Lung (tissue), 12 donors: Measurements from ENCODE around the gene PRKAR1A. TPM values are rescaled to one million over a fixed set of nuclear protein-coding genes. Genes with fewer than 3 reads are reported as not detected.
A peak's percentile ranks its signal among the peaks of the same experiment; 100 is the strongest.

ENCODE experiments used
- ATAC-seq: fragments of 200-7000 bp; cut with Tn5 transposase; one replicate; pipeline ENCODE4 v1.9.1; 2020; ENCODE audit warnings: moderate number of reproducible peaks; ENCODE audit not compliant: insufficient read depth, low FRiP score
- DNase-seq, 3 donors: peaks; one replicate each; pipeline ENCODE4 v3.0.0-alpha.2; 2013 to 2017
- H3K27ac ChIP-seq, 2 donors: one replicate each; pipeline ENCODE4 v1.5.1; 2013; ENCODE audit warnings: mild to moderate bottlenecking in 2 of 2, moderate library complexity in 2 of 2, control low read depth in 1 of 2, inconsistent platforms in 1 of 2, low read depth in 1 of 2, low read length in 1 of 2
- H3K27me3 ChIP-seq, 3 donors: one replicate each; pipeline ENCODE4 v1.5.1; 2013; ENCODE audit warnings: low read length in 2 of 3; ENCODE audit not compliant: control insufficient read depth in 3 of 3, insufficient read depth in 3 of 3
- H3K36me3 ChIP-seq, 4 donors: one replicate each; pipeline ENCODE4 v1.5.1; 2013; ENCODE audit warnings: low read length in 4 of 4, mild to moderate bottlenecking in 1 of 4, moderate library complexity in 1 of 4; ENCODE audit not compliant: control insufficient read depth in 4 of 4, insufficient read depth in 4 of 4
- H3K4me1 ChIP-seq, 5 donors: one replicate each; pipeline ENCODE4 v1.5.1; 2013; ENCODE audit warnings: low read length in 5 of 5, mild to moderate bottlenecking in 2 of 5, moderate library complexity in 1 of 5; ENCODE audit not compliant: control insufficient read depth in 5 of 5, insufficient read depth in 5 of 5
- H3K4me3 ChIP-seq: one replicate; pipeline ENCODE4 v1.5.1; 2013; ENCODE audit warnings: mild to moderate bottlenecking, control low read depth, moderate library complexity
- H3K9ac ChIP-seq, 2 donors: one replicate each; pipeline ENCODE4 v1.5.1; 2013; ENCODE audit warnings: low read length in 2 of 2, control low read depth in 1 of 2; ENCODE audit not compliant: insufficient read depth in 1 of 2
- H3K9me3 ChIP-seq, 4 donors: one replicate each; pipeline ENCODE4 v1.5.1; 2013; ENCODE audit warnings: low read length in 3 of 4, mild to moderate bottlenecking in 1 of 4, moderate library complexity in 1 of 4; ENCODE audit not compliant: control insufficient read depth in 4 of 4, insufficient read depth in 3 of 4
- WGBS, 2 donors: extraction: QIAGEN DNeasy Blood & Tissue Kit; methylation state at CpG; one replicate each; pipeline ENCODE4 v1.1.7; 2013; 5-methylcytosine and 5-hydroxymethylcytosine counted together
- polyA plus RNA-seq, 2 donors: library from polyadenylated mRNA; stranded (reverse); fragments of 200-250 nt; gene quantifications; one replicate each; pipeline ENCODE4 v1.2.1, GENCODE V29; 2013
- total RNA-seq, 2 donors: library from RNA; depleted of rRNA in 1 of 2; stranded (reverse); fragments of >200 nt in 1 of 2; gene quantifications; one replicate each; pipeline ENCODE4 v1.2.1, GENCODE V29; 2014 to 2021
- TF ChIP-seq, protein P1 (sequence below): IDR thresholded peaks from 2 replicates; pipeline ENCODE4 v1.5.1; 2012; ENCODE audit warnings: mild to moderate bottlenecking; ENCODE audit errors: control extremely low read depth, extremely low read depth
- donor health status: control.
- donor health status: control.
- donor health status: Bipolar disorder and iron deficiency.
- donor health status: healthy.
- donor health status: DM: yes; HTN: yes; CAD: no.

The PRKAR1A gene
- total and polyA plus RNA-seq, 4 donors = 74.0 to 422 (median 265) TPM

DNA sequence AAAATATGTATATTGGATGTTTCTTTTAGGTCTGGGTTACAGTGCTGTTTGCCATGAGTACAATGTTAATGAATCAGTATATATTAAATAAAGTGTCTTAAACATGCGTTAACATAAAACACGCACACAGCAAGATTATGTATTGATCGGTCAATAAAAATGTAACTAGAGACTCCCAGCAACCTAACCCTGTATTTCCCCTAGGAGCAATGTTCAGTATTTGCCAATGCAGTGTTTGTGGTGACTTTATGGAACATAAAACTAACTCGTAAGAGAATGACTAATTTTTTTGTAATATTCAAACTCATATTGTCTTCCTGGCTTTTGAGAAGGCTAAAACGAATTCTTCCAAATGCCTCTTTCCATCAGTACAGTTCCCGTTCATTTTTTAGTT, 22.5 kb downstream of the PRKAR1A start:
- no peak overlapping the region for H3K9ac ChIP-seq
- H3K36me3 ChIP-seq = peaks cover 20 to 60% (median 36%) of the 10 kb centered on the region in 4 donors
- ATAC-seq (no peak), DNase-seq (no peak)
- no peak overlapping the region for H3K4me3 ChIP-seq
- H3K27ac ChIP-seq = no peak overlapping the region
- peaks cover 0 to 3% (median 0%) of the 10 kb centered on the region in 5 donors for H3K4me1 ChIP-seq
- 90 to 98% methylated on average over 6 of the region's 6 CpGs for WGBS, 2 donors
- no peaks in the 10 kb centered on the region for H3K9me3 ChIP-seq
- no peaks in the 10 kb centered on the region for H3K27me3 ChIP-seq
- TF ChIP-seq, protein P1, sequence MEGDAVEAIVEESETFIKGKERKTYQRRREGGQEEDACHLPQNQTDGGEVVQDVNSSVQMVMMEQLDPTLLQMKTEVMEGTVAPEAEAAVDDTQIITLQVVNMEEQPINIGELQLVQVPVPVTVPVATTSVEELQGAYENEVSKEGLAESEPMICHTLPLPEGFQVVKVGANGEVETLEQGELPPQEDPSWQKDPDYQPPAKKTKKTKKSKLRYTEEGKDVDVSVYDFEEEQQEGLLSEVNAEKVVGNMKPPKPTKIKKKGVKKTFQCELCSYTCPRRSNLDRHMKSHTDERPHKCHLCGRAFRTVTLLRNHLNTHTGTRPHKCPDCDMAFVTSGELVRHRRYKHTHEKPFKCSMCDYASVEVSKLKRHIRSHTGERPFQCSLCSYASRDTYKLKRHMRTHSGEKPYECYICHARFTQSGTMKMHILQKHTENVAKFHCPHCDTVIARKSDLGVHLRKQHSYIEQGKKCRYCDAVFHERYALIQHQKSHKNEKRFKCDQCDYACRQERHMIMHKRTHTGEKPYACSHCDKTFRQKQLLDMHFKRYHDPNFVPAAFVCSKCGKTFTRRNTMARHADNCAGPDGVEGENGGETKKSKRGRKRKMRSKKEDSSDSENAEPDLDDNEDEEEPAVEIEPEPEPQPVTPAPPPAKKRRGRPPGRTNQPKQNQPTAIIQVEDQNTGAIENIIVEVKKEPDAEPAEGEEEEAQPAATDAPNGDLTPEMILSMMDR = no peak

DNA sequence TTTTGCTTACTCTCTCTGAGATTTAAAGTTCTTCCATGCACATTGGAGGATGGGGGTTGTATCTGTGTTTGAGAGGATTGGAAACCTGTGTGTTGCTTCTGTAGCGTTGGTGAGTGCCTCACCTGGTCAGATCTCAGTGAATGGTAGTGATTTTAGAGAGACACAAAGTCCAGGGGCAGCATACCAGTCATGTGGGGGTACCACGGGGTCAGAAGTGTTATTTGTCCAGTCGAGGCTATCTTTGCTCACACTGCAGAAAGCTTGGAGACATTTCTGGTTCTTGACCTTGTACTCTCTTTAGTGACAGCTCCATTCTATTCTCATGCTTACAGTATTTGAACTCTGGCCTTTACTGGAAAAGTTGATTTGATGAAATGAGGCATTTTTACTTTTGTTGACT, 23.7 kb downstream of the PRKAR1A start:
- H3K4me3 ChIP-seq = no peak overlapping the region
- ATAC-seq (no peak), DNase-seq (no peak)
- 73 to 95% methylated on average over 3 of the region's 3 CpGs for WGBS, 2 donors
- no peak overlapping the region for H3K9ac ChIP-seq
- TF ChIP-seq, protein P1 = no peak
- no peaks in the 10 kb centered on the region for H3K27me3 ChIP-seq
- H3K9me3 ChIP-seq = no peaks in the 10 kb centered on the region
- H3K4me1 ChIP-seq = peaks cover 0 to 3% (median 0%) of the 10 kb centered on the region in 5 donors
- peak overlapping the region in 1 of 2 donors; percentile 11 for H3K27ac ChIP-seq
- peaks cover 25 to 48% (median 28%) of the 10 kb centered on the region in 4 donors for H3K36me3 ChIP-seq

DNA sequence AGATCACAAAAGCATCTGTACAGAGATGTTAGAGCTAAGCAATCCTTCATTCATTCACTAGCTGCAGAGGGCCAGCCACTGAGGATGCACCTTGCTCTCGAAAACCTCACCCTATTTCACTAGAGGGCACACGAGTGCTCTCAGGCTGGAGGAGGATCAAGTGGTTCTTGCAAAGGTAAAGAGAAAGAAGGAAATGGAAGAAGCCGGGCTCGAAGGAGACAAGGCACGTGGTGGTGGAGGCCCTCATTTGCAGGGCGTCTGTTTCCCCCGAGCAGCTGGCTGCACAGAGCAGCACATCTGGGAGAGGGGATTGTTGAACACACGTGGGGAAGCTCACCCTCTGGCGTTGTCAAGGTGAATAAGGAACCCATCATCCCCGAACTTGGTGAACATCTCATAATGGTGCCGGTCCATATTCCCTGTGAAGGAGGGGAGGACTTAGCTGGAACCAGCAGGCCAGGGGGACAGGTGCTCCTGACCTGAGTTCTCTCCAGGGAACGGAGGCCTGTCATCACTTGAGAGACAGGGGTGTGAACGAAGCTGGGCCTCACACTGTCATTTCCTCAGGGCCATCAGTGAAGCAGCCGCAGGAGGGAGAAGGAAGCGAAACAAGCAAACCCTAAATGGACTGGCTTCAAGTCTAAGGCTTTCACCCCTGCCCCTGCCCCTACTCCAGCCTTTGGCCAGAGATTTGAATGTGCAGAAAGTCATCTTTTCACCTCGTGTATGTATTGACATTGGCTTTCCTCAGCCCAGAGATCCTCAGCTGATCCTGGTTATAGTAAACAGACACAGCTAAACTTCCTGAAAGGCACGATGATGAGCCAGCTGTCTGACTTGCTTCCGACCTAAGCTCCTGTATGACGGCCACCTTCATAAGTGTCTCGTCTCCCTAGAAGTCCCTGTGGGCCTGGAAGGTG, 27.6 kb downstream of the PRKAR1A start:
- DNase-seq (peak; percentile 32 to 57 (median 41)), ATAC-seq (no peak)
- H3K27ac ChIP-seq = peak overlapping the region in 1 of 2 donors; percentile 73
- H3K4me1 ChIP-seq = peaks cover 0 to 3% (median 0%) of the 10 kb centered on the region in 5 donors
- no peak overlapping the region for H3K9ac ChIP-seq
- no peaks in the 10 kb centered on the region for H3K9me3 ChIP-seq
- H3K4me3 ChIP-seq = no peak overlapping the region
- peaks cover 14 to 30% (median 20%) of the 10 kb centered on the region in 4 donors for H3K36me3 ChIP-seq
- whole genome bisulfite sequencing, 2 donors = 62 to 65% methylated on average over 20 of the region's 20 CpGs
- H3K27me3 ChIP-seq = no peaks in the 10 kb centered on the region
- TF ChIP-seq, protein P1 = no peak
